Measurements from ENCODE around the gene TMEM86B.

- TF ChIP-seq CTCF (IDR thresholded peaks at IDR 0.05) (no peak), POLR2A (IDR thresholded peaks at IDR 0.05) (no peak)
Observed at GRCh38 chr19:55261671-55262126, 33.1 kb upstream of the TMEM86B start.
